Neuronal stem cell (in vitro differentiated cells): ENCODE results near the gene EPPIN.

Source experiments
- DNase-seq: peaks from one replicate; pipeline ENCODE4 v3.0.0-alpha.2; 2013; ENCODE audit warnings: low spot score
- H2AFZ ChIP-seq: one replicate; pipeline ENCODE4 v1.6.1; 2013; ENCODE audit warnings: mild to moderate bottlenecking, low read length, inconsistent platforms
- H2AK5ac ChIP-seq: 2 replicates; pipeline ENCODE4 v1.6.1; 2013; ENCODE audit warnings: low read depth, mild to moderate bottlenecking, inconsistent platforms, low read length, moderate library complexity, mixed read lengths
- H2BK120ac ChIP-seq: 2 replicates; pipeline ENCODE4 v1.6.1; 2013; ENCODE audit warnings: low read depth, mild to moderate bottlenecking, inconsistent platforms, low read length, moderate library complexity, mixed read lengths
- H2BK12ac ChIP-seq: one replicate; pipeline ENCODE4 v1.6.1; 2013; ENCODE audit warnings: low read length, inconsistent platforms
- H2BK15ac ChIP-seq: 2 replicates; pipeline ENCODE4 v1.6.1; 2013; ENCODE audit warnings: mild to moderate bottlenecking, low read length, inconsistent platforms, mixed read lengths
- H2BK5ac ChIP-seq: one replicate; pipeline ENCODE4 v1.6.1; 2013; ENCODE audit warnings: inconsistent platforms, mild to moderate bottlenecking, low read length, moderate library complexity
- H3K14ac ChIP-seq: one replicate; pipeline ENCODE4 v1.6.1; 2013; ENCODE audit warnings: low read length, inconsistent platforms
- H3K18ac ChIP-seq: 2 replicates; pipeline ENCODE4 v1.6.1; 2013; ENCODE audit warnings: low read length, inconsistent platforms
- H3K23ac ChIP-seq: 2 replicates; pipeline ENCODE4 v1.6.1; 2013; ENCODE audit warnings: low read depth, mild to moderate bottlenecking, mixed read lengths, low read length, inconsistent platforms; ENCODE audit not compliant: poor library complexity
- H3K27ac ChIP-seq: replicated peaks from 3 replicates; pipeline ENCODE4 v1.5.1; 2013; ENCODE audit warnings: low read length, inconsistent platforms
- H3K27me3 ChIP-seq, 3 experiments: 2 replicates each; pipeline ENCODE4 v1.6.1; 2013; ENCODE audit warnings: low read length in 3 of 3, mild to moderate bottlenecking in 2 of 3, inconsistent platforms in 1 of 3, low read depth in 1 of 3, mixed read lengths in 1 of 3, moderate library complexity in 1 of 3; ENCODE audit not compliant: control insufficient read depth in 3 of 3, insufficient read depth in 3 of 3
- H3K36me3 ChIP-seq, 2 donors: replicated peaks in 1 of 2; 2 replicates each; pipeline ENCODE4 v1.6.1; 2013; ENCODE audit warnings: low read length in 2 of 2; ENCODE audit not compliant: control insufficient read depth in 2 of 2, insufficient read depth in 2 of 2
- H3K4ac ChIP-seq: 2 replicates; pipeline ENCODE4 v1.6.1; 2013; ENCODE audit warnings: inconsistent platforms, mild to moderate bottlenecking, low read length, moderate library complexity
- H3K4me1 ChIP-seq, 2 donors: 1 replicate in 1 of 2; 2 replicates in 1 of 2; pipeline ENCODE4 v1.6.1; 2013; ENCODE audit warnings: low read length in 2 of 2, low read depth in 1 of 2; ENCODE audit not compliant: control insufficient read depth in 2 of 2, insufficient read depth in 1 of 2
- H3K4me2 ChIP-seq: one replicate; pipeline ENCODE4 v1.6.1; 2013; ENCODE audit warnings: mild to moderate bottlenecking, low read length, inconsistent platforms; ENCODE audit not compliant: insufficient read depth, poor library complexity, severe bottlenecking
- H3K4me3 ChIP-seq, 2 donors: 2 replicates each; pipeline ENCODE4 v1.5.1; 2013; ENCODE audit warnings: low read length in 2 of 2, mild to moderate bottlenecking in 2 of 2, inconsistent platforms in 1 of 2, moderate library complexity in 1 of 2
- H3K79me1 ChIP-seq: one replicate; pipeline ENCODE4 v1.6.1; 2013; ENCODE audit warnings: low read depth, mild to moderate bottlenecking, inconsistent platforms, low read length, moderate library complexity
- H3K9ac ChIP-seq: one replicate; pipeline ENCODE4 v1.6.1; 2013; ENCODE audit warnings: mild to moderate bottlenecking, low read depth, low read length, inconsistent platforms; ENCODE audit not compliant: poor library complexity
- H3K9me3 ChIP-seq, 2 donors: replicated peaks in 1 of 2; 2 replicates each; pipeline versions ENCODE3 to v1.6.1; 2013; ENCODE audit warnings: low read length in 2 of 2, mild to moderate bottlenecking in 2 of 2, inconsistent platforms in 1 of 2, low read depth in 1 of 2, mixed read lengths in 1 of 2, moderate library complexity in 1 of 2; ENCODE audit not compliant: control insufficient read depth in 2 of 2, insufficient read depth in 1 of 2
- H4K8ac ChIP-seq: one replicate; pipeline ENCODE4 v1.6.1; 2013; ENCODE audit warnings: low read depth, mild to moderate bottlenecking, inconsistent platforms, low read length, moderate library complexity
- H4K91ac ChIP-seq: one replicate; pipeline ENCODE4 v1.6.1; 2013; ENCODE audit warnings: low read length, low read depth, mild to moderate bottlenecking, inconsistent platforms; ENCODE audit not compliant: poor library complexity
- WGBS, 2 donors: extraction: QIAGEN DNeasy Blood & Tissue Kit; methylation state at CpG; one replicate each; pipeline ENCODE4 v1.1.7; 2013; ENCODE audit warnings: missing lambda C conversion rate in 2 of 2, mixed read lengths in 1 of 2; ENCODE audit not compliant: insufficient read length in 2 of 2, insufficient replicate concordance in 1 of 2; ENCODE audit errors: extremely low coverage in 2 of 2; 5-methylcytosine and 5-hydroxymethylcytosine counted together

EPPIN gene

DNA sequence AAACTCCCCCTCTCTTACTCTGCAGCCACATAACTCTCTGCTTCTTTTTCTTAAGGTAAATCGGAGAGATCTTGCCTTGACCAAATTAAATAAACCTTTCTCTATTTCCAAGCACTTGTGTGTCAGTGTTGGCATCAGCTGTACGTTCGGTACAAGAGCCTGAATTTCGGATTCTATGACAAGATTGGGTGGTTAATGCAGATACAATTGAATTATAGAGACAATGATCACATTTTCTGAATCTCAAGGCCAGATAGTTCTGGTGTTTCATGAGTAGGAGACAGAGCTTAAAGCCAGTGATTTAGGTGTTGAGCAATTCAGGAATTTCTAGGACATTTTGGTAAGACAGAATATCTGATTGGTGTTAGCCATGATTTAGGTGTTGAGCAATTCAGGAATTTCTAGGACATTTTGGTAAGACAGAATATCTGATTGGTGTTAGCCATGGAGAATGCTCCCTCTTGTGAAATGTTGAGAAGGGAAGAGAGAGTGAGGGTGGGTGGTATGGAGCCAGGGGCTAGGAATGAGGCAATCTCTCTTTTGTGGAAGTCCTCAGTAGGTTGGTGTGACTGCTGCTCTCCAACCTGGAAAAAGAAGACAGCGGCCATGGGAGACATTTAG, 36.8 kb downstream of the EPPIN start:
- no CpG with 5 or more reads among the region's 5 CpGs for WGBS, 2 donors
- Histone ChIP-seq H2BK15ac (no peak overlapping the region), H3K18ac (no peak overlapping the region), H3K9ac (no peak overlapping the region), H3K4me1 (no peaks in the 10 kb centered on the region), H3K79me1 (no peaks in the 10 kb centered on the region), H3K14ac (no peak overlapping the region), H4K8ac (no peak overlapping the region), H3K4me3 (no peak overlapping the region), H2BK12ac (no peak overlapping the region), H3K4ac (no peak overlapping the region), H2AFZ (no peak overlapping the region), H3K27ac (no peak overlapping the region), H4K91ac (no peak overlapping the region), H3K23ac (no peak overlapping the region), H2AK5ac (no peak overlapping the region), H2BK120ac (no peak overlapping the region), H3K27me3 (peaks cover 0 to 21% (median 0%) of the 10 kb centered on the region in 3 experiments), H3K4me2 (no peak overlapping the region), H3K36me3 (no peaks in the 10 kb centered on the region), H3K9me3 (no peaks in the 10 kb centered on the region), H2BK5ac (no peak overlapping the region)
- no peak for DNase-seq

DNA sequence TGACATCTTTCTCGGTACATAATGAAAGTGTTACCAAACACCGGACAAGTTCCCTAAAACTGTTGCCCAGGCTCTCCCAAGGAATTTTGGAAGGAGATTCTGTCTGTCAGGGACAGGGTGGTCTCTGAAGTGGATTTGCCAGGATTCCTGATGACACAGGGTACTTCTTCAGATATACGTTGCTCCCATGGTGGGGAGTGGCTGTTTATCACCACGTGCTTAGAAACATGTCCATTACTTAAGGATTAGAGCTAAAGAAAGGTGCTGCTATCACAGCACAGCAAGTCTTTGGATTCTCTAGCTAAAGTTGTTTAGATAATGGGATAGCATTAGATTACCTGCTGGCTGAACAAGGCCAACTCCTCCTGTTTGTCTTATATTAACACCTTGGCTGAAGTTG, 38.1 kb downstream of the EPPIN start:
- Histone ChIP-seq H3K4me1 (no peaks in the 10 kb centered on the region), H2AK5ac (no peak overlapping the region), H3K18ac (no peak overlapping the region), H2BK5ac (no peak overlapping the region), H3K4me3 (no peak overlapping the region), H3K79me1 (no peaks in the 10 kb centered on the region), H2BK120ac (no peak overlapping the region), H2AFZ (no peak overlapping the region), H3K36me3 (no peaks in the 10 kb centered on the region), H2BK15ac (no peak overlapping the region), H3K27ac (no peak overlapping the region), H3K23ac (no peak overlapping the region), H4K91ac (no peak overlapping the region), H3K9ac (no peak overlapping the region), H3K27me3 (peaks cover 0 to 20% (median 0%) of the 10 kb centered on the region in 3 experiments), H3K4me2 (no peak overlapping the region), H3K4ac (no peak overlapping the region), H2BK12ac (no peak overlapping the region), H4K8ac (no peak overlapping the region), H3K9me3 (no peaks in the 10 kb centered on the region), H3K14ac (no peak overlapping the region)
- no CpG with 5 or more reads among the region's 4 CpGs for WGBS, 2 donors
- DNase-seq: no peak

DNA sequence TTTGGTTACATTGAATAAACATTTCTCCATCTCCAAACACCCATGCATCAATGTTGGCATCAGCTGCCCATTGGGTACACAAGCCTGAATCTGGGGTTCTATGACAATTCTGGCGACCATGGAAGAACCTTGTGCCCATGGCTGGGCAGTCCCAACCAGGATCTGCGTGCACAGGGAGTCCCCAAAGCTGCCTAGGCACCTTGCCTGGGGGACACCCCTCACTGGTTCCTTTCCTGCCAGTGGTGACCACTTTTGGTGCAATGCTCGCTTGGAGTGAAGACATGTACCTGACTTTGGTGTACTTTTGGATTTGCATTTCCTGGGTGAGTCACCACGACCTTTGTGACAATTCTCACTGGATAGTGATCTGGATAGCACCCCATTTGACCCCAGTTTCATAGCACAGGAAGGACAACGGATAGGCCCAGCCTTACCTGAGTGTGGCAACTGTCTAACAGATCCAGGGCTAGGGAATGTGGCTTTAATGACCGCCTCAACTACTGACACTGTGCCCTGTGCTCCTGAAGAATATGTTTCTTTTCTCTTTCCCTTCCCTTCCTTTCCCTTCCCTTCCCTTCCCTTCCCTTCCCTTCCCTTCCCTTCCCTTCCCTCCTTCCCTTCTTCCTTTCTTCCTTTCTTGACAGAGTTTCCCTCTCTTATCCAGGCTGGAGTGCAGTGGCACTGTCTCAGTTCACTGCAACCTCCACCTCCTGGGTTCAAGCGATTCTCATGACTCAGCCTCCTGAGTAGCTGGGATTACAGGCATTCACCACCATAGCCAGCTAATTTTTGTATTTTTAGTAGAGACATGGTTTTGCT, 38.9 kb downstream of the EPPIN start:
- Histone ChIP-seq H2BK12ac (no peak overlapping the region), H3K4me3 (no peak overlapping the region), H4K91ac (no peak overlapping the region), H3K4me1 (no peaks in the 10 kb centered on the region), H2AFZ (no peak overlapping the region), H3K9me3 (no peaks in the 10 kb centered on the region), H3K18ac (no peak overlapping the region), H3K23ac (no peak overlapping the region), H3K4ac (no peak overlapping the region), H3K27me3 (peaks cover 0 to 12% (median 0%) of the 10 kb centered on the region in 3 experiments), H3K36me3 (no peaks in the 10 kb centered on the region), H2BK120ac (no peak overlapping the region), H2BK15ac (no peak overlapping the region), H3K79me1 (no peaks in the 10 kb centered on the region), H3K9ac (no peak overlapping the region), H3K14ac (no peak overlapping the region), H2AK5ac (no peak overlapping the region), H3K4me2 (no peak overlapping the region), H3K27ac (no peak overlapping the region), H2BK5ac (no peak overlapping the region), H4K8ac (no peak overlapping the region)
- DNase-seq: no peak
- WGBS, 2 donors: no CpG with 5 or more reads among the region's 7 CpGs

DNA sequence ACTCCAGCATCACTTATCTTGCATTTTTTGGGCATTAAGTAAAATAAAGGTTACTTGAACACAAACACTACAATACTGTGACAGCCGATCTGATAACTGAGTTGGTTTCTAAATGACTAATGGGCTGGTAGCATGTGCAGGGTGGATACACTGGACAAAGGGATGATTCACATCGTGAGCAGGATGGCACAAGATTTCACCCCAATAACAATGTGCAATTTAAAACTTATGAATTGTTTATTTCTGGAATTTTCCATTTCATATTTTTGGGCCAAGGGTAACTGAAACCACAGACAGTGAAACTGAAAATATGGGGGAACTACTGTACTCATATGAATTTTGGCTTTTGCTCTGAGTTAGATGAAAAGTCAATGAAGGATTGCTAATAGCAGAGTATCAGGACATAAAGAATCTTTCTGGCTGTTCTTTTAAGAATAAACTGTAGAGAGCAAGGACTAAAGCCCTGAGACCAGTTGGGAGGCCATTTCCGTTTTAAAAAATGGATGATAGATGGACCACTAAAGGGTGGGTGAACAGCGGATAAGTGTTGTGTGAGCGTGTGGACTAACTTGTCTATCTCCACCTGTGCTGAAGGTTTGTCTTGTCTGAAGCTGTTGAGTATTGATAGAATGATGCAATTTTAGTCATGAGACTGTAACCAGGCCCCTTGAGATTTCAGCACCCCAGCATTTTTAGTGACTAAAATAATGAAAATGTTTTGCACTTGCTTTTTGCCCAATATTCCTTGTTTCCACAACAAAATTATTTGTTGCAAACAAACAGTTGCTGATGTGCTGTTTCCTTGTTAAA, 40.0 kb downstream of the EPPIN start:
- Histone ChIP-seq H3K23ac (no peak overlapping the region), H2AK5ac (no peak overlapping the region), H3K27me3 (peaks cover 0 to 12% (median 0%) of the 10 kb centered on the region in 3 experiments), H3K36me3 (no peaks in the 10 kb centered on the region), H3K4ac (no peak overlapping the region), H2BK15ac (no peak overlapping the region), H3K79me1 (no peaks in the 10 kb centered on the region), H3K9me3 (no peaks in the 10 kb centered on the region), H3K14ac (no peak overlapping the region), H2BK5ac (no peak overlapping the region), H3K27ac (no peak overlapping the region), H3K4me2 (no peak overlapping the region), H3K18ac (no peak overlapping the region), H2BK120ac (no peak overlapping the region), H2BK12ac (no peak overlapping the region), H4K8ac (no peak overlapping the region), H3K4me3 (no peak overlapping the region), H4K91ac (no peak overlapping the region), H3K4me1 (no peaks in the 10 kb centered on the region), H3K9ac (no peak overlapping the region), H2AFZ (no peak overlapping the region)
- no peak for DNase-seq
- no CpG with 5 or more reads among the region's 5 CpGs for WGBS, 2 donors
